NCI-H1092 (cell line): ENCODE data around the gene HOXD8.

Experiments
- DNase-seq: peaks from one replicate; lab custom pipeline; 2025; lab: John Stamatoyannopoulos, UW

HOXD8 gene

GRCh38 chr2:176160986-176161824 lies 31.7 kb downstream of the HOXD8 start:
- no peak for DNase-seq

DNA sequence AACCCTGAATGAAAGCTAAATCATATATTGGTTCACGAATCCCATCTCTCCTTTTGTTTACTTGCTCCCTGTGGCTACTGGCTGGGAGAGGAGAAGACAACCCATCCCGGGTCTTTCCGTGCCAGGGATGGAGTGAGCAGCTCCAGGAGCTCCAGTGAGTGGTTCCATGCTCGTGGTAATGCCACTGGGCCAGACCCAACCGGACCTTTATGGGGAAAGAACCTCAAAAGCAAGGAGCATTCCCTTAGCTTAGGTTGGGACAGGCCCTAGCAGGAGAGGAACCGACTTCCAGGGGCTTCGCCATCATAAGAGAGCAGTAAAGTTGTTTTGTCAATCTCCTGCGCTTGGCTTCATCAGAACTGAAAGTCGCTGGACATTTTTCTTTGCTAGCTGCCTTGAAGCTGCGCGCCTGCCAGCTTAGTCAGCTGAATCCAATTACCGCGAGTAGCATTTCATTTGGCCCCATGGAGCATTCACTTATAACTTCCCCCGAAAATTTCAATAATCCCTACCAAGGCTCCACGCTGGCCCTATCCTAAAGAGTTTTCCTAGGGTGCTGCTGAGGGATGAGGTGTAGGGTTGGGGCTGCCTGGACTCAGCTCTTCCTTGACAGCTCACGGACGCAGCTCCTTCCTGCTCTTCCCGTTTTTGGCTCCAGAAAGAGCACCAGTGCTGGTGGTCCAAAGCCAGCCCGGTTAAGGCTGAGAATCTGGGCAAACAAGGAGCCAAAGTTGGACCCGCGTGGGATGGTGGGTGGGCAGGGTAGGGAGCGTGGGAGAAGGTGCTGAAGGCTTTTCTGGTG lies 32.5 kb downstream of the HOXD8 start:
- DNase-seq = no peak

DNA sequence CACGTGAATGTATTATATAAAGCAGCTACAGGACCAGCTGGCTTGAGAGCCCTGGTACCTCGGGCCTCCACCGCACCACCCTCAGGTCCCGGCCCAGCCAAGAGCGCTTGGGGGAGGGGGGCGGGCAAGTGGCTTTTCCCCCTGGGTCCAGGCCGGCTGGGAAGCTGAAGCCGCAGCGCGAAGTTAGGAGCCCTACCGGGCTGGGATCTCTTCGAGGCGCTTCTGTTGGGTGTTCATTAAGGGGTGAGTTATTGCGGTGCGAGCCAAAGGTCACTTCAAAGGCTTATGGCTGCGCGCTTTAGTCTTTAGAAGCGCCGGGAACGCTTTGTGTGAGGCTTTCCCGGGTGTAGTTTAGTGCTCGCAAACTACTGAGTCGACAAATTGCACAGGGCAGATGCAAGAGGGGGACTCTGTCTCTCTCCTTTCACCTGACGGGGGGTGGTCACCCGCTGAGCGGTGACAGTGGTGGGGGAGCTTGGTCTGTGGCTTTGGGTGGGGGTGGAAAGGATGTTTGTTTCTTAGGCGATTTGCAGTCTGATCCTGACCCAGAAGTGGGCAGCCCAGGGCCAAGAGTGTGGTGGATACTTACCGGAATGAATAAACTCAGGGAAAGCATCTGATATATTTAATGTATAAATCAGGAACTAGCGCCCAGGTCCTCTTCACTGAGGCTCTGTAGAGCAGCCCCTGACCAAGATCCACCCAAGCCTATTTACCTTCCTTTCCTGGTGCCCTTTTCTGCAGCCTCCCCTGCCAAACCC lies 33.6 kb downstream of the HOXD8 start:
- no peak for DNase-seq

GRCh38 chr2:176163672-176164056 lies 34.2 kb downstream of the HOXD8 start:
- DNase-seq = no peak

- DNase-seq = no peak
Observed at GRCh38 chr2:176164201-176164600, 34.7 kb downstream of the HOXD8 start.

- no peak for DNase-seq
Observed at GRCh38 chr2:176164611-176165369, 35.3 kb downstream of the HOXD8 start.

DNA sequence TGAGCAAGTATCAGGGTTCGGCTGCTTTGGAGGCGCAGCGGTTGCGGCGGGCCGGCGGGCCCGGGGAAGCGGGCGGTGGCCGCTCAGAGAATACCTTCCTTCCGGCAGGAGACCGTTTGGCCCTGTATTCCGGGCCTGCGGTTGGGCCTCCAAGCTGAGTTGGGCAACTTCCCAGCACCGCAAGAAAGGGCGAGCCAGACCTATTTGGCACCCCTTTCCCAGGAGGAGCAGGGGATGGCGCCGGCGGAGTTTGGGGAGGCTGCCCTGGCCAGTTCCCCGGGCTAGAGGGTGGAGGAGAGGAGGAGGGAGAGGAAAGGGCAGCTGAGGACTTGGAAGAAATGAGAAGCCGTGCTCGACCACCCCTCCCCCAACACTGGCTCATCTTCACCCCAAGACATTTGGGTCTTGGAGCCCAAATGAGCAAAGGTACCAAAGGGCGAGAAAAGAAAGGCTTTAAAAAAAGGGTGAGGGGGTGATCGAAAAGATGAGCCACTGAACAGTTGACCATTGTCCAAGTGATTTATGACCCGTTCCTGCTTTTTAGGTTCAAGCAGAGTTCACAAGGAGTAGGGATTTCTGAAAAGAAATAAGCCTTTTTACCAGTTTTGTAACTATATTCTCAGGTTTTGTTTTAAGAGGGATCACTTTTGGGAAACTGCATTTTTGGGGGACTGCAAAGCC lies 36.0 kb downstream of the HOXD8 start:
- no peak for DNase-seq

DNA sequence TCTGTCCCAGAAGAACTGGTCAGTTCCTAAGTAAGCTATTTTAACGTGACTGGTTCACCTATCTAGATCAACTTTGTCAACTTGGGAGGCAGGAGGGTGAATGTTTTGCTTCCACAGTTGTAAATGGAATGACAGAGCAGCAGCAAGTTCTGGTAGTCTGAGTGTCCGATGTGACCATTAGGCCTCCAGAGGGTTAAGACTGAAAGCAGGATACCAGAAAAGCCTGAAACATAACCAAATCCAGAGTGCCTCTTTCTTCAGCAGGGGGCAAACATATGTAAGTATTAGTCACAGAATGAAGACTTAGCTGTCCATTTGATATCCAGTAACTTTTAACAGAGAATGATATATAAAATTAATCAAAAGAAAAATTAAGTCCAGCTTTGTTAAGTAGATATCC lies 36.8 kb downstream of the HOXD8 start:
- no peak for DNase-seq

DNA sequence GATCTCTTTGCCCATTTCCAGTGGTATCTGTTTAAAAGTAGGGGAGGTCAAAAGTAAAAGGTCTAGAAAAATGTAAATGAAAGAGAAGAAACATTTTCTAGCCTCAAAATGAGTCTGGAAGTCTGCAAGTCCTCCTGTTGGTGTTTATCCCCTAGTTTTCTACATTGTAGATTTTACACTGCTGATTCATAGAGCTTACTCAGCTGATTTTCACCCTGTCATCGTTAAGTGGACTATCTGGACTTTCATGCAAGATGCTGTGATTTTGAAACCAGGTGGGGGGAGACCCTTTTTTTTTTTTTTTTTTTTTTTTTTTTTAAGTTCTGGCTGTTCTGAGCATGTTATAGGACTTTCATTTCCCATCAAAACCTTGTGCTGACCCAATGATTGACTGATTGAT lies 37.9 kb downstream of the HOXD8 start:
- no peak for DNase-seq

GRCh38 chr2:176169181-176169580 lies 39.7 kb downstream of the HOXD8 start:
- DNase-seq = no peak

DNA sequence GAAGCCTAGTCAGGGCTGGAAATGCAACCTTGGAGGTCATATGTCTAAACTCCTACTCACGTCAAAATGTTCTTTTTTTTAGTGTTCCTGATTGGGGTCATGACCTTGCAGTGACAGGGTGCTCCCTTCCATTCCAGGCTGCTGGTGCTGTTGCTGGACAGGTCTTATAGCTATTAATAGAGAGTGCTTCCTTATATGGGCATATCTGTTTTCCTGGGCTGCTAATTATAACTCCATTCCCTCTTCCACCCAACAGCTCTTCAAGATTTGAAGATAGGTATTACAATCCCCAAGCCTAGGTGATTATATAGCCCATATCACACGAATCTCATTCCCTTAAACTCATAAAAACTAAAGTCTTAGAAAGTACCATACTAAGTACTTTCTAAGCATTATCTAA lies 40.2 kb downstream of the HOXD8 start:
- no peak for DNase-seq

DNA sequence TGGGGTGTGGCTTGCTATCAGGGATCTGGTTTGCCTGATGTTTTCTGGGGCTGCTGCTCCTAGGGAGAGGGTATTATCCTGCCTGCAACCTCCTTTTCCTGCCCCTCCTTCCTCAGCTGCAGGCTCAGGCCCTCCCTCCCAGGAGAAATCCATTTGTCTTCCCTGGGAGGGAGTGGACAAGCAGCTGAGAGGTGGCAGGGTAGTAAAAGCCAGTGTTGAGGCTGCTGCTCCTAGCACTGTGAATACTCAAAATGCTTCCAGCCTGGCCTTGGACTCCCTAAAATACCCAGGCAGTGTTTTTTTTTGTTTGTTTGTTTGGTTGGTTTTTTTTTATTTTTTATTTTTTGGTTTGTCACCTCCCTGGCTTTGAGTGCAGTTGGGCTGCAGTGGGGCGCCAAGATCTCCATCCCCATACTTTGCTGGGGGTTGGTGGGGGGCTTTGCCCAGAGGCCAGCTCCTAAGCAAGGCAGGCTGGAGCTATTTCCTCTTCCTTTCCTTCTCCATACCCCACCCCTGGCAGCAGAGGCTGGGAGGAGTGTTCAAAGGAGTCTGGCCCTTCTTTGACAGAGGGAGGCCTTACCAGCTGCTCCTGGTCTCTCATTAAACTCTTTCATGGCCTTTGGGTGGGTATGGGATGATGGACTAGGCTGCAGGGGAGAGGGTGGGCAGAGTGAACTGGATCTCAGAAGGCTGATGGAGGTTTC lies 41.2 kb downstream of the HOXD8 start:
- DNase-seq = no peak

GRCh38 chr2:176171351-176172006 lies 42.0 kb downstream of the HOXD8 start:
- DNase-seq = no peak

DNA sequence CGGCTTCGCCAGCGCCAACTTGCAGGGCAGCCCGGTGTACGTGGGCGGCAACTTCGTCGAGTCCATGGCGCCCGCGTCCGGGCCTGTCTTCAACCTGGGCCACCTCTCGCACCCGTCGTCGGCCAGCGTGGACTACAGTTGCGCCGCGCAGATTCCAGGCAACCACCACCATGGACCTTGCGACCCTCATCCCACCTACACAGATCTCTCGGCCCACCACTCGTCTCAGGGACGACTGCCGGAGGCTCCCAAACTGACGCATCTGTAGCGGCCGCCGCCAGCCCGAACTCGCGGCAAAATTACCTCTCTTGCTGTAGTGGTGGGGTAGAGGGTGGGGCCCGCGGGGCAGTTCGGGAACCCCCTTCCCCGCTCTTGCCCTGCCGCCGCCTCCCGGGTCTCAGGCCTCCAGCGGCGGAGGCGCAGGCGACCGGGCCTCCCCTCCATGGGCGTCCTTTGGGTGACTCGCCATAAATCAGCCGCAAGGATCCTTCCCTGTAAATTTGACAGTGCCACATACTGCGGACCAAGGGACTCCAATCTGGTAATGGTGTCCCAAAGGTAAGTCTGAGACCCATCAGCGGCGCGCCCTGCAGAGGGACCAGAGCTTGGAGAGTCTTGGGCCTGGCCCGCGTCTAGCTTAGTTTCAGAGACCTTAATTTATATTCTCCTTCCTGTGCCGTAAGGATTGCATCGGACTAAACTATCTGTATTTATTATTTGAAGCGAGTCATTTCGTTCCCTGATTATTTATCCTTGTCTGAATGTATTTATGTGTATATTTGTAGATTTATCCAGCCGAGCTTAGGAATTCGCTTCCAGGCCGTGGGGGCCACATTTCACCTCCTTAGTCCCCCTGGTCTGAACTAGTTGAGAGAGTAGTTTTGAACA lies 42.7 kb downstream of the HOXD8 start:
- no peak for DNase-seq

DNA sequence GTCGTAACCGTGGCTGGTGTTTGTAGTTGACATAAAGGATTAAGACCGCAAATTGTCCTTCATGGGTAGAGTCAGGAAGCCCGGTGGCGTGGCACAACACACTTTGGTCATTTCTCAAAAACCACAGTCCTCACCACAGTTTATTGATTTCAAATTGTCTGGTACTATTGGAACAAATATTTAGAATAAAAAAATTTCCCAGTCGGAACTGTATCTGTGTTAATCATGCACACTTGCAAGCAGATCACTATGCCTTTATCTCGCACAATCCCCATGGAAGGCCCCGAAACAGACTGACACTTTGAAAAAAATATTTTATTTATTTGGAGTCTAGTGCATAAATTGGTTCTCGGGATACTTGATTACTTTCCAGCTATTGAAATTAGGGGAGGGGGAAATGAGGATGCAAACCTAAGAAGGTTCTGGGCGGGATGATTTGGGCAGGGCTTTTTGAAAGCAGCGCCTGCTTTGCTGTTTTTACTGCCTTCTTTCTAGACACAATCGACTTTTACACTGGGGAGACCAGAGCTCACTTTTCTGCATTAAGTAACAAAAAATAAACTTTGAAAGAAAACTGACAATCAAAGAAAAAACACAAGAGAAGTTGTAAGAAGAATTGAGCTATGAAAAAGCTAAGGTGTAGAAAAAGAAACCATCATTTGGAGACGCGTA lies 43.5 kb downstream of the HOXD8 start:
- DNase-seq = no peak

DNA sequence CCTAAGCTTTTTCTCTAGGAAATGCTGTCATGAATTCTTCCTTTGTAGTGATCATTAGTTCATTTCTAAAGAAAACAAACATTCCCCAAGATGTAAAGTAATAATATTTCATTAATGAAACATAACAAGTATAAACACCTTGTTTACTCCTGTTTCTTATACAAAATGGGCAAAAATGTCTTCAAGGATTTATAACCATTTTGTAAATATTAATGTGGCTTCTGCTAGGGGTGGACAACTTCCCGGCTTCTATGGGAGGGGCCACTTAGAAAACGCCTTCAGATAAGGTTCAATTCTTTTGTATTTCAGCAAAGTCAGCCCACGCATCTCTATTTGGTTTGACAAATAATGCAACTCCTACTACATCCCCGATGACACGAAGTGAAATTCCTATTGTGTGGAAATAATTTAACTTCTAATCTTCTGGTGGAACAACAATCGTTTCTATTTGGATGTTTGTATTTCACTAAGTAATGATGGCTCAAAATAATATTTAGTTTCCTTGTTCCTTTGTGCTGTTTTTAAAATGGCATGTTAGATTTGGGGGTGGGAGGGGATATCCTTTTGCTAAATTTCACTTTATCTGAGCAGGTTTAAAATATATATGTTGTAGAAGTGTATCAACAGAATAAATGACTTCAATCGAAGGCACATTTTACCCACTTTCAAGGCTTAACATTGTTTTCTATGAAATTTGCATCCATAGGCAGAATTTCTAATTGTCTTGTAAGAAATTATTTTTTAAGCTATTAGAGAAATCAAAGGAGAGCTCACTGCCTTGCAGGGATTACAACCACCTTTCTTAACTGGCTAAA lies 44.3 kb downstream of the HOXD8 start:
- DNase-seq = no peak

GRCh38 chr2:176174382-176174823 lies 44.9 kb downstream of the HOXD8 start:
- no peak for DNase-seq
